GM12801 (cell line): ENCODE results near the gene KLK7.

Source experiments
- CTCF ChIP-seq: IDR thresholded peaks from one replicate; pipeline ENCODE4 v1.5.1; 2011; ENCODE audit warnings: control low read depth; ENCODE audit not compliant: insufficient read length; ENCODE audit errors: extremely low read depth

KLK7 gene

GRCh38 chr19:50974702-50975556, 8.8 kb downstream of the KLK7 start:
- TF ChIP-seq CTCF: no peak

GRCh38 chr19:50972795-50973376, 10.8 kb downstream of the KLK7 start:
- no peak for TF ChIP-seq CTCF

GRCh38 chr19:50969413-50969760, 14.3 kb downstream of the KLK7 start, which contains the start of gene KLK6:
Gene KLK6, minus strand, starts transcription at chr19:50969591. Its CDS starts 1,487 bp downstream, at chr19:50968104.
- TF ChIP-seq CTCF: no peak

- TF ChIP-seq CTCF: no peak
Observed at GRCh38 chr19:50968716-50969412, 14.9 kb downstream of the KLK7 start.

- no peak for TF ChIP-seq CTCF
Observed at GRCh38 chr19:50967929-50968715, 15.6 kb downstream of the KLK7 start.

GRCh38 chr19:50964266-50964665, 19.5 kb downstream of the KLK7 start:
- no peak for TF ChIP-seq CTCF

GRCh38 chr19:50963381-50963780, 20.3 kb downstream of the KLK7 start:
- TF ChIP-seq CTCF: no peak
